K562 (cell line): Measurements from ENCODE around the gene PITPNM1.

ENCODE experiments used
- CHD1 ChIP-seq: fragments of 200-600 bp; sonication (generic); IDR thresholded peaks from one replicate; pipeline ENCODE4 v1.6.1; 2012; ENCODE audit warnings: mild to moderate bottlenecking, moderate library complexity, low read length, inconsistent platforms
- GATA2 ChIP-seq: sonication (generic); formaldehyde crosslinking; IDR thresholded peaks from 2 replicates; pipeline ENCODE4 v1.4.0; 2020; ENCODE audit warnings: mild to moderate bottlenecking, missing genetic modification reagents
- MAFK ChIP-seq: IDR thresholded peaks from 2 replicates; pipeline ENCODE4 v1.6.1; 2011; ENCODE audit warnings: low read length, improper control_type of control experiment
- POLR2AphosphoS5 ChIP-seq: IDR thresholded peaks from 2 replicates; pipeline ENCODE4 v1.6.1; 2011; ENCODE audit warnings: mild to moderate bottlenecking, low read depth, low read length, moderate library complexity; ENCODE audit not compliant: control insufficient read depth, insufficient read depth
- SMARCE1 ChIP-seq: fragments of 450-650 bp; IDR thresholded peaks from 2 replicates; pipeline ENCODE4 v1.7.1; 2016; ENCODE audit warnings: mild to moderate bottlenecking
- TRIM28 ChIP-seq: fragments of 450-650 bp; IDR thresholded peaks from 2 replicates; pipeline ENCODE4 v1.6.1; 2017
- ZNF24 ChIP-seq: fragments of 450-650 bp; IDR thresholded peaks from 2 replicates; pipeline ENCODE4 v1.6.1; 2016
- TF ChIP-seq, protein P1 (sequence below): sonication (generic); formaldehyde crosslinking; IDR thresholded peaks from 2 replicates; pipeline ENCODE4 v1.8.1; 2022; ENCODE audit warnings: missing genetic modification reagents
- TF ChIP-seq, protein P2 (sequence below): fragments of 250-450 bp; sonication (Bioruptor Pico); IDR thresholded peaks from 2 replicates; pipeline ENCODE4 v1.4.0; 2020; ENCODE audit warnings: mild to moderate bottlenecking, moderate library complexity
- TF ChIP-seq, protein P3 (sequence below), 3 experiments: IDR thresholded peaks in 2 of 3; conservative IDR thresholded peaks in 1 of 3; 2 replicates each; pipeline ENCODE4 v1.5.1; 2011 to 2012; ENCODE audit warnings: low read length in 3 of 3, mild to moderate bottlenecking in 3 of 3, control low read depth in 2 of 3, improper control_type of control experiment in 1 of 3, inconsistent platforms in 1 of 3, low read depth in 1 of 3, mixed read lengths in 1 of 3, moderate library complexity in 1 of 3; ENCODE audit not compliant: insufficient read depth in 2 of 3
- TF ChIP-seq, protein P4 (sequence below): fragments of 200-800 bp; sonication (Bioruptor generic); IDR thresholded peaks from 2 replicates; pipeline ENCODE4 v1.6.1; 2016; ENCODE audit warnings: missing genetic modification characterization, missing compliant biosample characterization

DNA sequence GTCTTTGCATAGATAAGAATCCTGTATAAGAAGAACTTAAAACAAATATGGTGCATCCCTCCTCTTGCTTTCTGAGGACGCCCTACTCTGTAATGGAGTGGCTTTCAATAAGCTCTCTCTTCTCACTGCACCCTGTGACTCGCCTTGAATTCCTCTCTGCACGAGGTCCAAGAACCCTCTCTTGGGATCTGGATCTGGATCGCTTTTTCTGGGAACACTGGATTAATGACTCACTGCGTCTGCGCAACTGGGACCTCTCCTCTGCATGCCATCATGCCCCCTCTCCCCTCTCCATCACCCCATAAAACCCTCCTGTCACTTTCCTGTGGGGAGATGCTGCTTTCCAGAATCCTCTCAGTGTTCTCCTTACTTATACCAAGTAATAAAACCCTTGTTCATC is 33.1 kb upstream of the PITPNM1 start:
- TF ChIP-seq GATA2 (CRISPR knock-in tag) (no peak), TRIM28 (no peak), POLR2AphosphoS5 (no peak), ZNF24 (no peak), MAFK (no peak), SMARCE1 (no peak), CHD1 (no peak)
- TF ChIP-seq, protein P1, sequence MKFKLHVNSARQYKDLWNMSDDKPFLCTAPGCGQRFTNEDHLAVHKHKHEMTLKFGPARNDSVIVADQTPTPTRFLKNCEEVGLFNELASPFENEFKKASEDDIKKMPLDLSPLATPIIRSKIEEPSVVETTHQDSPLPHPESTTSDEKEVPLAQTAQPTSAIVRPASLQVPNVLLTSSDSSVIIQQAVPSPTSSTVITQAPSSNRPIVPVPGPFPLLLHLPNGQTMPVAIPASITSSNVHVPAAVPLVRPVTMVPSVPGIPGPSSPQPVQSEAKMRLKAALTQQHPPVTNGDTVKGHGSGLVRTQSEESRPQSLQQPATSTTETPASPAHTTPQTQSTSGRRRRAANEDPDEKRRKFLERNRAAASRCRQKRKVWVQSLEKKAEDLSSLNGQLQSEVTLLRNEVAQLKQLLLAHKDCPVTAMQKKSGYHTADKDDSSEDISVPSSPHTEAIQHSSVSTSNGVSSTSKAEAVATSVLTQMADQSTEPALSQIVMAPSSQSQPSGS (CRISPR knock-in tag) = no peak
- TF ChIP-seq, protein P2, sequence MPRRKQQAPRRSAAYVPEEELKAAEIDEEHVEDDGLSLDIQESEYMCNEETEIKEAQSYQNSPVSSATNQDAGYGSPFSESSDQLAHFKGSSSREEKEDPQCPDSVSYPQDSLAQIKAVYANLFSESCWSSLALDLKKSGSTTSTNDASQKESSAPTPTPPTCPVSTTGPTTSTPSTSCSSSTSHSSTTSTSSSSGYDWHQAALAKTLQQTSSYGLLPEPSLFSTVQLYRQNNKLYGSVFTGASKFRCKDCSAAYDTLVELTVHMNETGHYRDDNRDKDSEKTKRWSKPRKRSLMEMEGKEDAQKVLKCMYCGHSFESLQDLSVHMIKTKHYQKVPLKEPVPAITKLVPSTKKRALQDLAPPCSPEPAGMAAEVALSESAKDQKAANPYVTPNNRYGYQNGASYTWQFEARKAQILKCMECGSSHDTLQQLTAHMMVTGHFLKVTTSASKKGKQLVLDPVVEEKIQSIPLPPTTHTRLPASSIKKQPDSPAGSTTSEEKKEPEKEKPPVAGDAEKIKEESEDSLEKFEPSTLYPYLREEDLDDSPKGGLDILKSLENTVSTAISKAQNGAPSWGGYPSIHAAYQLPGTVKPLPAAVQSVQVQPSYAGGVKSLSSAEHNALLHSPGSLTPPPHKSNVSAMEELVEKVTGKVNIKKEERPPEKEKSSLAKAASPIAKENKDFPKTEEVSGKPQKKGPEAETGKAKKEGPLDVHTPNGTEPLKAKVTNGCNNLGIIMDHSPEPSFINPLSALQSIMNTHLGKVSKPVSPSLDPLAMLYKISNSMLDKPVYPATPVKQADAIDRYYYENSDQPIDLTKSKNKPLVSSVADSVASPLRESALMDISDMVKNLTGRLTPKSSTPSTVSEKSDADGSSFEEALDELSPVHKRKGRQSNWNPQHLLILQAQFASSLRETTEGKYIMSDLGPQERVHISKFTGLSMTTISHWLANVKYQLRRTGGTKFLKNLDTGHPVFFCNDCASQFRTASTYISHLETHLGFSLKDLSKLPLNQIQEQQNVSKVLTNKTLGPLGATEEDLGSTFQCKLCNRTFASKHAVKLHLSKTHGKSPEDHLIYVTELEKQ = no peak
- TF ChIP-seq, protein P3, sequence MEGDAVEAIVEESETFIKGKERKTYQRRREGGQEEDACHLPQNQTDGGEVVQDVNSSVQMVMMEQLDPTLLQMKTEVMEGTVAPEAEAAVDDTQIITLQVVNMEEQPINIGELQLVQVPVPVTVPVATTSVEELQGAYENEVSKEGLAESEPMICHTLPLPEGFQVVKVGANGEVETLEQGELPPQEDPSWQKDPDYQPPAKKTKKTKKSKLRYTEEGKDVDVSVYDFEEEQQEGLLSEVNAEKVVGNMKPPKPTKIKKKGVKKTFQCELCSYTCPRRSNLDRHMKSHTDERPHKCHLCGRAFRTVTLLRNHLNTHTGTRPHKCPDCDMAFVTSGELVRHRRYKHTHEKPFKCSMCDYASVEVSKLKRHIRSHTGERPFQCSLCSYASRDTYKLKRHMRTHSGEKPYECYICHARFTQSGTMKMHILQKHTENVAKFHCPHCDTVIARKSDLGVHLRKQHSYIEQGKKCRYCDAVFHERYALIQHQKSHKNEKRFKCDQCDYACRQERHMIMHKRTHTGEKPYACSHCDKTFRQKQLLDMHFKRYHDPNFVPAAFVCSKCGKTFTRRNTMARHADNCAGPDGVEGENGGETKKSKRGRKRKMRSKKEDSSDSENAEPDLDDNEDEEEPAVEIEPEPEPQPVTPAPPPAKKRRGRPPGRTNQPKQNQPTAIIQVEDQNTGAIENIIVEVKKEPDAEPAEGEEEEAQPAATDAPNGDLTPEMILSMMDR (IDR thresholded peaks at IDR 0.05 in 2 of 3, conservative IDR thresholded peaks at IDR 0.05 in 1 of 3; ENCODE audit: insufficient read depth in 2 of 3, low read depth in 1 of 3, low read length in 3 of 3) = no peak
- TF ChIP-seq, protein P4, sequence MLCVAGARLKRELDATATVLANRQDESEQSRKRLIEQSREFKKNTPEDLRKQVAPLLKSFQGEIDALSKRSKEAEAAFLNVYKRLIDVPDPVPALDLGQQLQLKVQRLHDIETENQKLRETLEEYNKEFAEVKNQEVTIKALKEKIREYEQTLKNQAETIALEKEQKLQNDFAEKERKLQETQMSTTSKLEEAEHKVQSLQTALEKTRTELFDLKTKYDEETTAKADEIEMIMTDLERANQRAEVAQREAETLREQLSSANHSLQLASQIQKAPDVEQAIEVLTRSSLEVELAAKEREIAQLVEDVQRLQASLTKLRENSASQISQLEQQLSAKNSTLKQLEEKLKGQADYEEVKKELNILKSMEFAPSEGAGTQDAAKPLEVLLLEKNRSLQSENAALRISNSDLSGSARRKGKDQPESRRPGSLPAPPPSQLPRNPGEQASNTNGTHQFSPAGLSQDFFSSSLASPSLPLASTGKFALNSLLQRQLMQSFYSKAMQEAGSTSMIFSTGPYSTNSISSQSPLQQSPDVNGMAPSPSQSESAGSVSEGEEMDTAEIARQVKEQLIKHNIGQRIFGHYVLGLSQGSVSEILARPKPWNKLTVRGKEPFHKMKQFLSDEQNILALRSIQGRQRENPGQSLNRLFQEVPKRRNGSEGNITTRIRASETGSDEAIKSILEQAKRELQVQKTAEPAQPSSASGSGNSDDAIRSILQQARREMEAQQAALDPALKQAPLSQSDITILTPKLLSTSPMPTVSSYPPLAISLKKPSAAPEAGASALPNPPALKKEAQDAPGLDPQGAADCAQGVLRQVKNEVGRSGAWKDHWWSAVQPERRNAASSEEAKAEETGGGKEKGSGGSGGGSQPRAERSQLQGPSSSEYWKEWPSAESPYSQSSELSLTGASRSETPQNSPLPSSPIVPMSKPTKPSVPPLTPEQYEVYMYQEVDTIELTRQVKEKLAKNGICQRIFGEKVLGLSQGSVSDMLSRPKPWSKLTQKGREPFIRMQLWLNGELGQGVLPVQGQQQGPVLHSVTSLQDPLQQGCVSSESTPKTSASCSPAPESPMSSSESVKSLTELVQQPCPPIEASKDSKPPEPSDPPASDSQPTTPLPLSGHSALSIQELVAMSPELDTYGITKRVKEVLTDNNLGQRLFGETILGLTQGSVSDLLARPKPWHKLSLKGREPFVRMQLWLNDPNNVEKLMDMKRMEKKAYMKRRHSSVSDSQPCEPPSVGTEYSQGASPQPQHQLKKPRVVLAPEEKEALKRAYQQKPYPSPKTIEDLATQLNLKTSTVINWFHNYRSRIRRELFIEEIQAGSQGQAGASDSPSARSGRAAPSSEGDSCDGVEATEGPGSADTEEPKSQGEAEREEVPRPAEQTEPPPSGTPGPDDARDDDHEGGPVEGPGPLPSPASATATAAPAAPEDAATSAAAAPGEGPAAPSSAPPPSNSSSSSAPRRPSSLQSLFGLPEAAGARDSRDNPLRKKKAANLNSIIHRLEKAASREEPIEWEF = no peak
